ENCODE data around the gene LRRC7.

Gene LRRC7

GRCh38 chr1:70086897-70087296 is 519.2 kb downstream of the LRRC7 start:
- no peak overlapping the region for H3K9ac ChIP-seq
- 0 out of 2 replicates have a peak, but pooled peaks cover 9% of the 10 kb centered on the region for H3K9me3 ChIP-seq
- no peaks in the 10 kb centered on the region for H3K27me3 ChIP-seq
- H3K36me3 ChIP-seq, result no peaks in the 10 kb centered on the region
- H3K4me2 ChIP-seq, result no peak overlapping the region
- no peak overlapping the region for H3K4me3 ChIP-seq
- TF ChIP-seq Cebpa-rat (IDR thresholded peaks at IDR 0.05), result no peak
- H4K20me1 ChIP-seq, result no peaks in the 10 kb centered on the region
- H3K4me1 ChIP-seq, result peaks cover 15% of the 10 kb centered on the region
- no peak overlapping the region for H3K27ac ChIP-seq

GRCh38 chr1:70090141-70090540 is 522.4 kb downstream of the LRRC7 start:
- Histone ChIP-seq H3K4me2 (no peak overlapping the region), H3K36me3 (no peaks in the 10 kb centered on the region), H3K9me3 (no peaks in the 10 kb centered on the region), H3K27ac (no peak overlapping the region), H3K9ac (no peak overlapping the region), H3K4me1 (no peaks in the 10 kb centered on the region), H3K4me3 (no peak overlapping the region), H3K27me3 (no peaks in the 10 kb centered on the region), H4K20me1 (no peaks in the 10 kb centered on the region)
- no peak for TF ChIP-seq Cebpa-rat (IDR thresholded peaks at IDR 0.05)

GRCh38 chr1:70090875-70091274 is 523.2 kb downstream of the LRRC7 start:
- Histone ChIP-seq H3K4me2 (no peak overlapping the region), H3K4me3 (no peak overlapping the region), H3K36me3 (no peaks in the 10 kb centered on the region), H3K9ac (no peak overlapping the region), H3K4me1 (no peaks in the 10 kb centered on the region), H3K9me3 (no peaks in the 10 kb centered on the region), H3K27me3 (no peaks in the 10 kb centered on the region), H4K20me1 (no peaks in the 10 kb centered on the region), H3K27ac (no peak overlapping the region)
- no peak for TF ChIP-seq Cebpa-rat (IDR thresholded peaks at IDR 0.05)

GRCh38 chr1:70091811-70092210 is 524.1 kb downstream of the LRRC7 start:
- Histone ChIP-seq H4K20me1 (no peaks in the 10 kb centered on the region), H3K4me1 (no peaks in the 10 kb centered on the region), H3K27me3 (no peaks in the 10 kb centered on the region), H3K36me3 (no peaks in the 10 kb centered on the region), H3K9ac (no peak overlapping the region), H3K4me2 (no peak overlapping the region), H3K4me3 (no peak overlapping the region), H3K27ac (no peak overlapping the region), H3K9me3 (no peaks in the 10 kb centered on the region)
- TF ChIP-seq Cebpa-rat (IDR thresholded peaks at IDR 0.05), result no peak

GRCh38 chr1:70092526-70092925 is 524.8 kb downstream of the LRRC7 start:
- Histone ChIP-seq H3K4me3 (no peak overlapping the region), H3K9me3 (no peaks in the 10 kb centered on the region), H3K4me1 (no peaks in the 10 kb centered on the region), H3K27ac (no peak overlapping the region), H3K36me3 (no peaks in the 10 kb centered on the region), H3K27me3 (no peaks in the 10 kb centered on the region), H3K4me2 (no peak overlapping the region), H4K20me1 (no peaks in the 10 kb centered on the region), H3K9ac (no peak overlapping the region)
- TF ChIP-seq Cebpa-rat (IDR thresholded peaks at IDR 0.05), result no peak

- Histone ChIP-seq H3K36me3 (no peaks in the 10 kb centered on the region), H3K9me3 (no peaks in the 10 kb centered on the region), H4K20me1 (no peaks in the 10 kb centered on the region), H3K27me3 (no peaks in the 10 kb centered on the region), H3K9ac (no peak overlapping the region), H3K4me1 (no peaks in the 10 kb centered on the region), H3K4me3 (no peak overlapping the region), H3K27ac (no peak overlapping the region), H3K4me2 (no peak overlapping the region)
- no peak for TF ChIP-seq Cebpa-rat (IDR thresholded peaks at IDR 0.05)
Measured at GRCh38 chr1:70093250-70093975, 525.7 kb downstream of the LRRC7 start.

GRCh38 chr1:70101231-70101630 is 533.5 kb downstream of the LRRC7 start:
- H3K27ac ChIP-seq, result no peak overlapping the region
- no peaks in the 10 kb centered on the region for H3K27me3 ChIP-seq
- no peak for TF ChIP-seq Cebpa-rat (IDR thresholded peaks at IDR 0.05)
- no peaks in the 10 kb centered on the region for H3K36me3 ChIP-seq
- no peaks in the 10 kb centered on the region for H4K20me1 ChIP-seq
- H3K9ac ChIP-seq, result no peak overlapping the region
- no peak overlapping the region for H3K4me2 ChIP-seq
- H3K4me1 ChIP-seq, result no peaks in the 10 kb centered on the region
- H3K4me3 ChIP-seq, result no peak overlapping the region
- no peaks in the 10 kb centered on the region for H3K9me3 ChIP-seq

- H3K9me3 ChIP-seq, result no peaks in the 10 kb centered on the region
- no peak overlapping the region for H3K27ac ChIP-seq
- no peak overlapping the region for H3K9ac ChIP-seq
- no peak overlapping the region for H3K4me3 ChIP-seq
- H3K36me3 ChIP-seq, result no peaks in the 10 kb centered on the region
- no peaks in the 10 kb centered on the region for H3K27me3 ChIP-seq
- no peaks in the 10 kb centered on the region for H4K20me1 ChIP-seq
- no peak overlapping the region for H3K4me2 ChIP-seq
- H3K4me1 ChIP-seq, result no peaks in the 10 kb centered on the region
- TF ChIP-seq Cebpa-rat (IDR thresholded peaks at IDR 0.05), result no peak
Measured at GRCh38 chr1:70101774-70102173, 534.1 kb downstream of the LRRC7 start.

- Histone ChIP-seq H3K9ac (no peak overlapping the region), H4K20me1 (no peaks in the 10 kb centered on the region), H3K36me3 (no peaks in the 10 kb centered on the region), H3K9me3 (no peaks in the 10 kb centered on the region), H3K27ac (no peak overlapping the region), H3K4me3 (no peak overlapping the region), H3K4me2 (no peak overlapping the region), H3K27me3 (no peaks in the 10 kb centered on the region), H3K4me1 (no peaks in the 10 kb centered on the region)
- TF ChIP-seq Cebpa-rat (IDR thresholded peaks at IDR 0.05), result no peak
Measured at GRCh38 chr1:70103770-70104169, 536.0 kb downstream of the LRRC7 start.

- no peak overlapping the region for H3K27ac ChIP-seq
- no peaks in the 10 kb centered on the region for H3K27me3 ChIP-seq
- H4K20me1 ChIP-seq, result no peaks in the 10 kb centered on the region
- H3K4me2 ChIP-seq, result no peak overlapping the region
- TF ChIP-seq Cebpa-rat (IDR thresholded peaks at IDR 0.05), result no peak
- no peak overlapping the region for H3K9ac ChIP-seq
- H3K4me3 ChIP-seq, result no peak overlapping the region
- no peaks in the 10 kb centered on the region for H3K36me3 ChIP-seq
- H3K9me3 ChIP-seq, result no peaks in the 10 kb centered on the region
- H3K4me1 ChIP-seq, result no peaks in the 10 kb centered on the region
Measured at GRCh38 chr1:70109241-70109640, 541.5 kb downstream of the LRRC7 start.

GRCh38 chr1:70112838-70113237 is 545.1 kb downstream of the LRRC7 start:
- Histone ChIP-seq H3K4me2 (no peak overlapping the region), H3K36me3 (no peaks in the 10 kb centered on the region), H3K4me1 (no peaks in the 10 kb centered on the region), H3K4me3 (no peak overlapping the region), H4K20me1 (no peaks in the 10 kb centered on the region), H3K9me3 (no peaks in the 10 kb centered on the region), H3K27me3 (no peaks in the 10 kb centered on the region), H3K27ac (no peak overlapping the region), H3K9ac (no peak overlapping the region)
- no peak for TF ChIP-seq Cebpa-rat (IDR thresholded peaks at IDR 0.05)
